Embryonic facial prominence (tissue), 1 donor: ENCODE data around the gene DHX38.

ENCODE experiments used
- DNase-seq: peaks from one replicate; pipeline ENCODE4 v3.0.0-alpha.2; 2016; ENCODE audit errors: extremely low spot score

Gene DHX38

DNA sequence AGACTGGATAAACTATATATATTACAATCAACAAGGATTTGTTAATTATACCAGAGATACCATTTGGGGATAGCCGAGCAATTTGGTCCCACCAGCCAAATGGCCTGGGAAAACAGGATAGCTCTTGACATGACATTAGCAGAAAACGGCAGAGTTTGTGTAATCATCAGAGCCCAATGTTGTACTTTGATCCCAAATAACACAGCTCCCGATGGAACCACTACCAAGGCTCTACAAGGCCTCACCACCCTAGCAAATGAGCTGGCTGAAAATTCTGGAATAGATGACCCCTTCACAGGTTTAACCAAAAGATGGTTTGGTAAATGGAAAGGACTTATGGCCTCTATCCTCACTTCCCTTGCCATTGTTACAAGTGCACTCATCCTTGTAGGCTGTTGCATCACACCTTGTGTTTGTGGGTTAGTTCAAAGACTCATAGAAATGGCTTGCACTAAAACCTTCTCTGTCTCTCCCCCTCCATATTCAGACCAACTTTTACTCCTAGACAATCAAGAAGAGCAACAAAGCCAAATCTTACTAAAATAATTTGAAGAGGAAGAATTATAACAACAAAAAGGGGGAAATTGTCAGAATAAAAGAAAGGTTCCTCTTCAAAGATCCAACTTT is 9.8 kb upstream of the DHX38 start:
- no peak for DNase-seq

GRCh38 chr16:72084445-72084844 is 9.2 kb upstream of the DHX38 start:
- DNase-seq: no peak

DNA sequence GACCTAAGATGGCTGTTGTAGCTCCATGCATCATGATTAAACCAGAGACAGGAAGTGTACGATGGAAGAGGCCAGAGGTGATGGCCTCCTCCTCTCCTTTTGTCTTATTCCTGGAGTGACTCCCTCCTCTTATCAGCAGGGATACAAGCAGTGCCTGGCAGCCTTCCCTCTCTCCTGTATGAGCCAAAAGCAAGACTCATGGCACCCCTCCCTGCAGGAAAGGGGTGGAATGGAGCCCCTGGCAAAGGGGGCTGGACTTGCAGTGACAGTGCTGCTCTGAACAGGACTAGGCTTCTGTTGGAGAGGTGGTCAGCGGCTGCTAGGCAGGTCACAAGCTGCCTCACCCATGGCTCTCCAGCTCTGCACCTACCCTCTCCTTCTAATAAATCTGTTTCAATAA is 8.6 kb upstream of the DHX38 start:
- DNase-seq: no peak

- DNase-seq: no peak
These were observed 2.4 kb upstream of the DHX38 start for GRCh38 chr16:72091217-72091616.

GRCh38 chr16:72092832-72093447 is 707 bp upstream of the DHX38 start:
- DNase-seq: no peak

DNA sequence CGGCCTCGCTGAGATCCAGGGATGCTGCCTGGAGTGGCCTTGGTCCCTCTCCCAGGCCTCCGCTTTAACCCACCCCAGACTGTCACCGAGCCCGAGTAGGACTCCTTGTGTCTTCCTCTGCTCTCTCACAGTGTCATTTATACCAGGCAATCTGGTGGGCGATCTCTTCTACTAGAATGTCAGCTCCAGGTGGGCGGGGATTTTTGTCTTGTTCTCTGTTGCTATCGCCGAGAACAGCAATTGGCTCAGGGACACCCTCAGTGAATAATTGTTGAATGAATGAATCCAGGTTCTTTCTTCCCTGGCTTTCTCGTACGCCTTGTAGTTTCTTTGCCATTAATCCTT is 591 bp downstream of the DHX38 start:
- no peak for DNase-seq

- DNase-seq: no peak
These were observed 5.3 kb downstream of the DHX38 start for GRCh38 chr16:72098936-72099335.

- peak; percentile 9 for DNase-seq
These were observed 5.8 kb downstream of the DHX38 start for GRCh38 chr16:72099377-72099818.

DNA sequence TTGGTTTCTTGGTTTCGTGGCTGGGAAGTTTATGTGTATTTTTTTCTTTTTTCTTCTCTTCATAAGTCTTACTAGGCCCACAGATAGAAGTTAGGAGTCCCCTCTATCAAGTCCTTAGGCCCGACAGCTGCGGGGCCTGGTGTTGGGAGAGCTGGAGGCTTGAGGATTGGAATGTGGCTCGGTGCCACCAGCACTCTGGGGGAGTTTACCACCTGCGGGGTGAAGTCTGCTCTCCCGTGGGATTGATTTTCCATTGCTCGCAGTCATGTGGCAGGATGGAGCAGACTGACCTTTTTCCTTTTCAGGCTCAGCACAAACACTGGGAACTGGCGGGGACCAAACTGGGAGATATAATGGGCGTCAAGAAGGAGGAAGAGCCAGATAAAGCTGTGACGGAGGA is 7.5 kb downstream of the DHX38 start:
- no peak for DNase-seq

- DNase-seq: no peak
These were observed 11.3 kb downstream of the DHX38 start for GRCh38 chr16:72104905-72105304.

GRCh38 chr16:72105978-72106377 is 12.3 kb downstream of the DHX38 start:
- DNase-seq: no peak

- no peak for DNase-seq
These were observed 13.7 kb downstream of the DHX38 start for GRCh38 chr16:72107371-72107770.

DNA sequence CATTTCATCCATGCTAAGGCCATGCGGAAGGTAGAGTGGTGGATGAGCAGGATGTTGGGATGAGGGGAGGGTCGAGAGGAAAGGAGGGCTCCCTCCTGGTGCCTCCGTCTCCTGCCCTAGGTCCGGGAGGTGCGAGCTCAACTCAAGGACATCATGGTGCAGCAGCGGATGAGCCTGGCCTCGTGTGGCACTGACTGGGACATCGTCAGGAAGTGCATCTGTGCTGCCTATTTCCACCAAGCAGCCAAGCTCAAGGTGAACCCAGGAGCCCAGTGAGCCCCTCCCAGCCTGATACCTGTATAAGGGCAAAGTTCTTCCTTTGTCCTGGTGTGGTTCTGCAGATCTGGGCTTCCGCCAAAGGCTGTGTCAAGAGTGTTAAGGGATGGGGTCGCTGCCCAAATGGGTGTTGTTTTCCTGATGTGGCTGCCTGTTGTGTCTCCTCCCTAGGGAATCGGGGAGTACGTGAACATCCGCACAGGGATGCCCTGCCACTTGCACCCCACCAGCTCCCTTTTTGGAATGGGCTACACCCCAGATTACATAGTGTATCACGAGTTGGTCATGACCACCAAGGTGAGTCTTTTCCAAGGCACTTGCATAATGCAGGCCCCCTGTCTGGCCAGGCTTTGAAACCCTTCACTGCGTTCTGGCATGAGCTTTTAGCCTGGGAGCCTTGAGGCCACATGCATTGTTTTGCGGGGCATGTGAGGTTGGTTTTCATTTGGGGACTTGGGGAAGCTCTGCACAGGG is 14.9 kb downstream of the DHX38 start:
- DNase-seq: no peak

DNA sequence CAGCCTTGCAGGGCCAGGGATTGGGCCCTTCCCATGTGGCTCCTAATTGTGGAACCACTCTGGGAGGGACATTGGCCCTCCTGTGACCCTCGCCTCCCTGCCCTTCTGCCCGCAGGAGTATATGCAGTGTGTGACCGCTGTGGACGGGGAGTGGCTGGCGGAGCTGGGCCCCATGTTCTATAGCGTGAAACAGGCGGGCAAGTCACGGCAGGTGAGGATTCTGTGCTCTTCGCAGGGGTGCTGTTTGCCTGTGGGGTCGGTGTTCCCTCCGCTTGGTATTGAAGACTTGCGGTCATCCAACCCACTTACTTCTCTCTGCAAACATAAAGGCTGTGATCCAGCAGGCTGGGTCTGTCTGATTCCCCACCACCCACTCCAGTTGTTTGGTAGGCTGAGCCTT is 15.7 kb downstream of the DHX38 start:
- no peak for DNase-seq

DNA sequence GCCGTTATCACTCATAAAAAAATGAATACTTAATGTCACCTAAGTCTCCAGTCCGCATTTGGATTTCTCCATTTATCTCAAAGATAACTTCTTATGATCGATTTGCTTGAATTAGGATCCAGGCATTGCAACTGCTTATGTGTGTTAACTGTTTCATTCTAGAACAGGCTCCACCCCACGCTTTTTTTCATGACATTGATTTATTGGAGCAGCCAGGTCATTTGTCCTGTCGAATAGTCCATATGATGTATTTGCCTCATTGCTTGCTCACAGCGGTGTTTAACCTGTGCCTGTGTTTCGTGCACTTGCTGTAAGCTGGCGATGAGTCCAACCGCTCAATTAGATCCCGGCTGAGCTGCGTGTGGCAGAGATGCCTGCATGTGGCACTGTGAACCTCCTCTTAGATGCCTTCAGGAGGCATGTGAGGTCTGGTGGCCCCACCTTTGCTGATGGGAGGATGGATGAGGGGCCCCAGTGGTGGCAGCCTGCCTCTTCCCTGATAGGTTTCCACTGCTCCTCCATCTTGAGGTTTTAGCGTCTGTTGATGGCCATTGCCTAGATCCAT is 16.4 kb downstream of the DHX38 start:
- DNase-seq: no peak

DNA sequence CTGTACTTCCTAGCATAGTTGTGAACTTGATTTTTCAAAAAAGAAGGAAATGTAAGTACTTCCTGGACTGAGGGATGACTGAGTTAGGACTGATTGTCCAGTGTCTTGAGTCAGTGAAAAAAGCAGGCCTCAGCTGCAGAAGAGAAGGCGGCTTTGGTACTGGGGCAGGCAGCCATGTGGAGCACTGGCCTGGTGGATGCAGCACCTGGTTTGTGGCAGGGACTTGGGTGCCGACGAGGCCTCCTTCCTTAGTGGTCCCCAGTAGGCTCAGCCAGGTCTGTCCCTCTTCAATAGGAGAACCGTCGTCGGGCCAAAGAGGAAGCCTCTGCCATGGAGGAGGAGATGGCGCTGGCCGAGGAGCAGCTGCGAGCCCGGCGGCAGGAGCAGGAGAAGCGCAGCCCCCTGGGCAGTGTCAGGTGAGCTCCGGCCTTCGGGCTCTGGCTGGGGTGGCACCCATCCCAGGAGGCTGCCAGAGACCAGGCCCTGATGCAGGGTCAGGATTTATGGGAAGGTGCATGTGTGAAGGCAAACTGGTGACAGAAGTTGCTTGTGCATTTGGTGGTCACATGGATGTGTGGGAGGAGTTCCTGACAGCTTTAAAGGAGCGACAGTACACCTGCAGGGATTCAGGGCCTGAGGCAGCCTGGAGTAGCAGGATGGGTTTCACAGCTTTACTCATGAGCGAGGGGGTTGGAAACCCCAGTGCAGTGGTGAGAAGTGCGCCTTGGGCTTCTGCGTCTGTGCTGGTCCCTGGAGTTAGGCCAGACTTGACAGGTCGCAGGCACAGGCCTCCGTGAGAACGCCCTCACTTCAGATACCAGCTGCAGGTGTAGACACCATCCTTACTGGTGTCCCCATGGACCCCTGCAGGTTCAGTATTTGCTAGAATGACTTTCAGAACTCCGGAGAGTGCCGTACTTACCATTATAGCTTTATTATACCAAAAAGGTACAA is 17.3 kb downstream of the DHX38 start:
- no peak for DNase-seq

DNA sequence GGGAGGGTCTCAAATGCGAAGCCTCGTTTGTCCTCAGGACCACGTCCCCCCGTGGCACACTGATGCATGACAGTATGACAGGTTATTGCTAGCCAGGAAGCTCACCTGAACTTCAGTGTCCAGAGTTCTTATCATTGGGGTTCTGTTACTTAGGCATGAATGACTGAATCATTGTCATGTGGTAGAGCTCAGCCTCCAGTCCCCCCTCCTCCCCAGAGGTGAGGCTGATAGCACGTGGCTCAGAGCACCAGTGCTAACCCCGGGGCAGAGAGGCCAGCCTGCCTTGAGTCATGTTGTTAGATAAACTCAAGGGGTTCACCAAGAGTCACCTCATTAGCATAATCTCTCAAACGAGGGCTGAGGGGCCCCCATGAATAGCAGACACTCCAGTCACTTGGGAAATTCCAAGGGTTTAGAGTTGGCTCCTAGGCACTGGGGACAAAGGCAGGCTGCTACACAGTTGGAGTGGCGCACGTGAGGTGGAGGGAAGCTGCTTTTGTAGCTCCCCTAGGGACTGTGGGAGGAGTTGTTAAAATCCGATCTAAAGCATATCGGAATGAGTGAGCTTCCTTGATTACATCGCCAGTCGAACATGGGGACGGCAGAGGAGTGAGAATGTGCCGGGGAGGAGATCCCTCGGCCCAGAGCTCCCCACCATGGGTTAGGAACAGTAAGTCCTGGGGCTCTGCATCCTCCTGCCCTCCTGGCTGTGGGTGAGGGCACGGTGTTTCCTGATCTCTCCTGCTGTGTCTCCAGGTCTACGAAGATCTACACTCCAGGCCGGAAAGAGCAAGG is 18.2 kb downstream of the DHX38 start:
- DNase-seq: no peak

DNA sequence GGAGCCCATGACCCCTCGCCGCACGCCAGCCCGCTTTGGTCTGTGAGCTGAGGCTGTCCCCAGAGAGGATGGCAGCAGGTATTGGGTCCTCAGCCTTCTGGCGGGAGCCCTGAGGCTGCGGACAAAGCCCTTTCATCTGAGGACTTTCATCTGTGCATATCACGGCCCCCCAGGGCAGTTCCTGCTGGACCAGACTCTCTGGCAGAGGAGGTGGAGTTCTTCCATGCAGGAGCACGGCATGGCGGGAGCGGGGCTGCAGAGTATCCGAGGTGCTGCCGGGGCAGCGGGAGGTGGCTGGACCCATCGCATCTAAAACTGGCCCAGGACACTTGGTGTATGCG is 18.8 kb downstream of the DHX38 start:
- no peak for DNase-seq

DNA sequence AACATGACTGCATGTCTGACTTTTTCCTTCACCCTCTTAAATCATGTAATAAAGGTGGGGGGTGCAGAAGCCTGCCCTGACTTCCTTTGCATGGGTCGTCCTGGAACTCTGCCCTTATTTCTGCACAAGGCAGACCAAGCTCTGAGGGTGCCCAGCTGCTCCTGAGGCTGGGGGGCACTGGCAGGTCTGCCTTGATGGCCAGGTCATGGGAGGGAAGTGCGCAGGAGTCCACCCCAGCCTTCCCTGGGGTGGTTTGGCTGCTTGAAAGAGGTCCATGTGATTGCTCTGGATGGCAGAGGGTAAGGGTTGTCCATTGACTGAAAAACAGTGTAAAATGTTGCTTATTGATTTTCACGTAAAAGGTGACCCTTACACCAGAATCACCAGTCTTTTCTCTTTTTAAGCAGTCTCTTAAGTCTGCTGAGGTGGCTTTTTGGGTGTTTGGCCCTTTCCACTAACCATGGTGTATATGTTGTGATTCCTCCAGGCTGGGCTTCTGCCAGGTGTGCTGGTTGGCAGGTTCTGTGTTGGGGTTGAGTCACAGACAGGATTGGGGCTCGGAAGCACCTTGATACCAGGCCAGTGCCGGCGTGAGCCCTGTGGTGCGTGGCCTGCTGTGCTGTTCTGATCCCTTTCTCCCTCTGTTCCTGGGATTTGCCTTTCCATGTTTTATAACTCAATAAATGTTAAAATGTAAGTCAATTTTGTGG is 19.4 kb downstream of the DHX38 start:
- no peak for DNase-seq

DNA sequence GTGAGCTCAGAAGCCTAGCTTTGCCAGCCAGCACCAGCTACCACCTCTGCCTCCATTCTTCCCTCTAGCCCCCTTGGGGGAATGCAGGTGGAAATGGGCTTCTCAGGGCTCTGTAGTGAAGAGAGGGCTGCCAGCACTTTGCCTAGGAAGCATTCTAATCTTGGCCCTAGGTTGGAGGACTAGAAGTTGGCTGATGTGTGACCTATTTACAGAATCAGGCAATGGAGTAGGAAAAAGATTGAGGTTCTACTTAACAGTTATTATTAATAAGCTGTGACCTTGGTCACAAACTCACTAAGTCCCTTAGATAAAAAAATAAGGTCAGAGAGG is 19.9 kb downstream of the DHX38 start:
- DNase-seq: no peak

DNA sequence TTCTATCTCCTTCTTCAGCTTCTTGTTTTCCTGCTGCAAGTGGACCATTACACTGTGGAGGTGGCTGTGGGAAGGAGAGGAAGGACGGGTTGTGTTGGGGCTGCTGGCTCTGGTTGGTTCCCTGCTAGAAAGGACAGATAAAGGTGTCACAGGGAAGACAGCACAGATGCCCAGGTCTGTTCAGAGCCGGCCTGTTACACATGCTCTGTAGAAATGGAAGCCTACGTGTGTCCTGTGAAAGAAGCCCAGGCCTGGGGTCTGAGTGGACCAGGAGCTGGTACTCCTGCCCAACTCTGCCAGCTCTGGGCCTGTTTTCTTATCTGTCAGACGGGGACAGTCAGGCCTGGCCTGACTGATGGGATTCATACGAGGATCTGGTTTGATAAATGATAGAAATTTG is 26.4 kb downstream of the DHX38 start:
- no peak for DNase-seq
